SK-N-DZ (cell line): ENCODE results near the gene RPL29. TPM values are rescaled to one million over a fixed set of nuclear protein-coding genes. Genes with fewer than 3 reads are reported as not detected.
A peak's percentile ranks its signal among the peaks of the same experiment; 100 is the strongest.
"Not testable (repeated sequence)": the region's sequence is repeated elsewhere in the genome, so short reads cannot be mapped to it uniquely, and the experiment has no call there.

Source experiments
- DNase-seq: peaks from one replicate; pipeline ENCODE4 v3.0.0-alpha.2; 2015; ENCODE audit warnings: low spot score
- polyA plus RNA-seq, 2 experiments: library from polyadenylated mRNA; depleted of rRNA; stranded (reverse); fragments of >200 nt; gene quantifications; 2 replicates each; pipeline ENCODE4 v1.2.3, GENCODE V29; 2014

Gene RPL29
- 1,243 and 1,338 TPM in 2 replicates for polyA plus RNA-seq (2014; cell fraction: cytosol; rRNA removed)
- polyA plus RNA-seq (2014; cell fraction: nucleus; rRNA removed) = 862 and 1,031 TPM in 2 replicates

GRCh38 chr3:51995346-51996163, at the start of gene RPL29:
Gene RPL29 (minus strand): TSS chr3:51995895. CDS start chr3:51995461, 434 bp downstream.
- DNase-seq = peak; percentile 92

GRCh38 chr3:52044869-52045619, 49.3 kb upstream of the RPL29 start:
- DNase-seq = peak; percentile 61

GRCh38 chr3:52043750-52044149, 48.1 kb upstream of the RPL29 start:
- no peak for DNase-seq

- not testable (repeated sequence) for DNase-seq
Observed at GRCh38 chr3:52043039-52043438, 47.3 kb upstream of the RPL29 start.

- DNase-seq = peak; percentile 62
Observed at GRCh38 chr3:52041118-52041731, 45.5 kb upstream of the RPL29 start.

GRCh38 chr3:52040600-52040999, 44.9 kb upstream of the RPL29 start:
- no peak for DNase-seq

- no peak for DNase-seq
Observed at GRCh38 chr3:52039846-52040245, 44.2 kb upstream of the RPL29 start.

GRCh38 chr3:52039426-52039825, 43.7 kb upstream of the RPL29 start:
- DNase-seq = no peak

GRCh38 chr3:52038227-52038626, 42.5 kb upstream of the RPL29 start:
- DNase-seq = no peak

- no peak for DNase-seq
Observed at GRCh38 chr3:52037291-52037690, 41.6 kb upstream of the RPL29 start.

- no peak for DNase-seq
Observed at GRCh38 chr3:52036829-52037228, 41.1 kb upstream of the RPL29 start.

- no peak for DNase-seq
Observed at GRCh38 chr3:52036222-52036694, 40.6 kb upstream of the RPL29 start.

GRCh38 chr3:52034651-52035050, 39.0 kb upstream of the RPL29 start:
- no peak for DNase-seq

- no peak for DNase-seq
Observed at GRCh38 chr3:52034212-52034611, 38.5 kb upstream of the RPL29 start.

- not testable (repeated sequence) for DNase-seq
Observed at GRCh38 chr3:52033748-52034147, 38.1 kb upstream of the RPL29 start.

- peak; percentile 57 for DNase-seq
Observed at GRCh38 chr3:52032702-52033408, 37.2 kb upstream of the RPL29 start.

GRCh38 chr3:52031896-52032295, 36.2 kb upstream of the RPL29 start:
- no peak for DNase-seq

- DNase-seq = peak; percentile 90
Observed at GRCh38 chr3:52030714-52031310, 35.1 kb upstream of the RPL29 start.

- no peak for DNase-seq
Observed at GRCh38 chr3:52029535-52029934, 33.8 kb upstream of the RPL29 start.

GRCh38 chr3:52029053-52029452, 33.4 kb upstream of the RPL29 start:
- no peak for DNase-seq

GRCh38 chr3:52028572-52028971, 32.9 kb upstream of the RPL29 start:
- DNase-seq = no peak
